HFF-Myc (cell line): ENCODE results near the gene C16orf95.

ENCODE experiments used
- DNase-seq: peaks from one replicate; pipeline ENCODE4 v3.0.0-alpha.2; 2011; ENCODE audit warnings: low read depth; ENCODE audit errors: extremely low read depth
- H3K4me3 ChIP-seq: replicated peaks from 2 replicates; pipeline ENCODE4 v1.5.1; 2011; ENCODE audit warnings: low read depth, mild to moderate bottlenecking, control low read depth, low read length
- CTCF ChIP-seq: IDR thresholded peaks from 2 replicates; pipeline ENCODE4 v1.5.1; 2012; ENCODE audit warnings: mild to moderate bottlenecking, low read depth, low read length, control low read depth; ENCODE audit errors: missing control alignments

The C16orf95 gene

GRCh38 chr16:87321336-87322107 is 4.3 kb upstream of the C16orf95 start:
- DNase-seq: no peak
- no peak for TF ChIP-seq CTCF
- H3K4me3 ChIP-seq: no peak overlapping the region

GRCh38 chr16:87320510-87321227 is 3.5 kb upstream of the C16orf95 start:
- no peak for DNase-seq
- no peak overlapping the region for H3K4me3 ChIP-seq
- no peak for TF ChIP-seq CTCF

GRCh38 chr16:87319997-87320491 is 2.9 kb upstream of the C16orf95 start:
- TF ChIP-seq CTCF: no peak
- no peak for DNase-seq
- H3K4me3 ChIP-seq: no peak overlapping the region

- TF ChIP-seq CTCF: no peak
- H3K4me3 ChIP-seq: no peak overlapping the region
Observed at GRCh38 chr16:87319011-87319410, 1.8 kb upstream of the C16orf95 start.

GRCh38 chr16:87317750-87318644 is 805 bp upstream of the C16orf95 start:
- no peak for TF ChIP-seq CTCF
- H3K4me3 ChIP-seq: peak overlapping the region; percentile 90
- no peak for DNase-seq

More at GRCh38 chr16:87319011-87319410, 1.8 kb upstream of the C16orf95 start:
- no peak for DNase-seq

- peak overlapping the region; percentile 90 for H3K4me3 ChIP-seq
- DNase-seq: no peak
- no peak for TF ChIP-seq CTCF
Observed at GRCh38 chr16:87316450-87316922, 706 bp downstream of the C16orf95 start.
